CD4-positive, alpha-beta T cell (primary cell): Measurements from ENCODE around the gene ZNF75A. TPM values are rescaled to one million over a fixed set of nuclear protein-coding genes. Genes with fewer than 3 reads are reported as not detected.

Source experiments
- ATAC-seq: fragments of 200-7000 bp; cut with Tn5 transposase; one replicate; pipeline ENCODE4 v1.10.0; 2022; ENCODE audit warnings: mild to moderate bottlenecking; ENCODE audit not compliant: poor library complexity
- CTCF ChIA-PET: fragments of 350-600 bp; sonication (Branson Sonifier 250); formaldehyde crosslinking; loops from one replicate; lab custom pipeline; 2021; ENCODE audit warnings: antibody characterized with exemption, inconsistent platforms; lab: Charles Lee
- POLR2A ChIA-PET: fragments of 350-600 bp; sonication (Branson Sonifier 250); formaldehyde crosslinking; loops from one replicate; lab custom pipeline; 2021; ENCODE audit warnings: antibody characterized with exemption, inconsistent platforms; lab: Charles Lee
- DNase-seq, 14 experiments: peaks; one replicate each; pipeline ENCODE4 v3.0.0-alpha.2; 2013 to 2020; ENCODE audit warnings: mixed read lengths in 2 of 14
- H3K27ac ChIP-seq, 2 donors: one replicate each; pipeline versions ENCODE4 v1.5.1 to v1.7.0; 2013; ENCODE audit warnings: low read length in 2 of 2, low read depth in 1 of 2, mild to moderate bottlenecking in 1 of 2
- H3K27me3 ChIP-seq, 2 experiments: 1 replicate in 1 of 2; 2 replicates in 1 of 2; pipeline versions ENCODE4 v1.6.1 to v1.7.0; 2013; ENCODE audit warnings: low read length in 2 of 2, control low read depth in 1 of 2, mild to moderate bottlenecking in 1 of 2, moderate library complexity in 1 of 2; ENCODE audit not compliant: insufficient read depth in 2 of 2, control insufficient read depth in 1 of 2
- H3K36me3 ChIP-seq: one replicate; pipeline ENCODE4 v1.6.1; 2013; ENCODE audit warnings: low read length, control low read depth; ENCODE audit not compliant: insufficient read depth
- H3K4me1 ChIP-seq: one replicate; pipeline ENCODE4 v1.6.1; 2013; ENCODE audit warnings: low read length, control low read depth; ENCODE audit not compliant: insufficient read depth
- H3K4me3 ChIP-seq: one replicate; pipeline ENCODE4 v1.5.1; 2013; ENCODE audit warnings: mild to moderate bottlenecking, low read length, moderate library complexity
- H3K9me3 ChIP-seq, 2 experiments: 1 replicate in 1 of 2; 2 replicates in 1 of 2; pipeline versions ENCODE4 v1.6.1 to v1.7.0; 2013; ENCODE audit warnings: low read length in 2 of 2, mild to moderate bottlenecking in 2 of 2, control low read depth in 1 of 2, moderate library complexity in 1 of 2; ENCODE audit not compliant: control insufficient read depth in 1 of 2, insufficient read depth in 1 of 2
- H3K27ac Mint-ChIP-seq: one replicate; pipeline ENCODE4 v1.8.0; 2020; ENCODE audit warnings: mixed read lengths
- H3K27me3 Mint-ChIP-seq: one replicate; pipeline ENCODE4 v1.8.0; 2021; ENCODE audit warnings: mixed read lengths
- H3K36me3 Mint-ChIP-seq: one replicate; pipeline ENCODE4 v1.8.0; 2021; ENCODE audit warnings: low read depth, mixed read lengths
- H3K4me1 Mint-ChIP-seq: one replicate; pipeline ENCODE4 v1.8.0; 2021; ENCODE audit warnings: low read depth, mixed read lengths
- H3K4me3 Mint-ChIP-seq: one replicate; pipeline ENCODE4 v1.8.0; 2020; ENCODE audit warnings: mild to moderate bottlenecking, mixed read lengths
- H3K9me3 Mint-ChIP-seq: one replicate; pipeline ENCODE4 v1.8.0; 2020; ENCODE audit warnings: mixed read lengths
- CTCF ChIP-seq: fragments of 200-600 bp; IDR thresholded peaks from one replicate; pipeline ENCODE4 v1.8.0; 2022; ENCODE audit warnings: antibody characterized with exemption, mild to moderate bottlenecking
- intact Hi-C, 2 experiments: fragments of 100-400 bp; cut with DNase I in 1 of 2; cut with micrococcal nuclease in 1 of 2; formaldehyde crosslinking; loops; one replicate each; pipeline versions ENCODE4 v1.15.1 to v1.9.0; 2023 to 2025; cut with DNase I, micrococcal nuclease
- polyA plus RNA-seq, 2 donors: library from polyadenylated mRNA; unstranded; fragments of 120-200 nt; gene quantifications; one replicate each; pipeline ENCODE4 v1.2.1, GENCODE V29; 2013
- total RNA-seq, 174 experiments: library from RNA in 2 of 174; stranded (reverse) in 2 of 174; gene quantifications; one replicate each; pipeline ENCODE4 v1.2.3 and lab custom pipeline; 2021 to 2026

Gene ZNF75A
- 10 to 100 TPM; 41.7 to 42.2 TPM for total RNA-seq
- polyA plus RNA-seq (2013, experiment 1 of 2), result 35.9 TPM
- polyA plus RNA-seq (2013, experiment 2 of 2), result 46.7 TPM
- total RNA-seq (lab: John Stamatoyannopoulos, UW), result 23.2 to 94.8 (median 52.6) reads per million in 172 experiments

- Mint-ChIP-seq H3K4me1 (peaks cover 22% of the 10 kb centered on the region), H3K27me3 (no peaks in the 10 kb centered on the region), H3K9me3 (peaks cover 16% of the 10 kb centered on the region), H3K36me3 (peaks cover 88% of the 10 kb centered on the region), H3K27ac (peak within 1 kb of the TSS; percentile 82), H3K4me3 (peak within 1 kb of the TSS; percentile 86)
- intact Hi-C loops, result loop anchor here (1.0 to 5.0 kb wide), 6 partner anchors 22 to 152 kb away; partner anchors contain the start of genes ZNF263 (in 2 of the 2), NAA60 (in 1 of the 2), ZNF174 (in 1 of the 2) and ZNF597 (in 1 of the 2)
- peak; percentile 92 for ATAC-seq
- H3K27me3 ChIP-seq, result no peaks in the 10 kb centered on the region
- H3K4me1 ChIP-seq, result peaks cover 28% of the 10 kb centered on the region
- peak; percentile 67 to 96 (median 79) for DNase-seq
- TF ChIP-seq CTCF, result no peak
- H3K9me3 ChIP-seq, result peaks cover 43 to 58% of the 10 kb centered on the region in 2 experiments
- H3K36me3 ChIP-seq, result peaks cover 18% of the 10 kb centered on the region
- CTCF ChIA-PET, result interaction anchor here (0.8 to 1.9 kb wide), 5 partner anchors 10 to 152 kb away, joined by 3 to 5 read pairs (median 4); partner anchors contain the start of genes NAA60, ZNF174, ZNF200 and ZNF597
- peak within 1 kb of the TSS; percentile 91 for H3K4me3 ChIP-seq
- POLR2A ChIA-PET, result interaction anchor here (0.7 to 4.0 kb wide), 18 partner anchors 9 to 155 kb away, joined by 3 to 48 read pairs (median 4); partner anchors contain the start of genes NAA60, ZNF174, ZNF263 and ZNF597
- H3K27ac ChIP-seq, result peak within 1 kb of the TSS; percentile 76 to 89
Measured at GRCh38 chr16:3305109-3306068, at the start of gene ZNF75A, which contains the start of gene TIGD7. Gene ZNF75A (plus strand): TSS chr16:3305497. CDS start chr16:3308429, 2,932 bp downstream. Gene TIGD7 (minus strand): TSS chr16:3305430. CDS start chr16:3300614, 4,816 bp downstream.

GRCh38 chr16:3256146-3256865 is 49.0 kb upstream of the ZNF75A start, which contains the start of gene MEFV:
Gene MEFV (minus strand): TSS chr16:3256633. CDS start chr16:3256587, 46 bp downstream.
- no peak for ATAC-seq

More at GRCh38 chr16:3256146-3256865, 49.0 kb upstream of the ZNF75A start, which contains the start of gene MEFV:
- Histone ChIP-seq H3K36me3 (no peaks in the 10 kb centered on the region), H3K9me3 (no peaks in the 10 kb centered on the region), H3K27me3 (peaks cover 0 to 2% of the 10 kb centered on the region in 2 experiments), H3K27ac (no peak within 1 kb of the TSS), H3K4me3 (peak within 1 kb of the TSS; percentile 39), H3K4me1 (peaks cover 5% of the 10 kb centered on the region)
- Mint-ChIP-seq H3K27me3 (no peaks in the 10 kb centered on the region), H3K9me3 (no peaks in the 10 kb centered on the region), H3K4me1 (no peaks in the 10 kb centered on the region), H3K36me3 (no peaks in the 10 kb centered on the region), H3K27ac (no peak within 1 kb of the TSS), H3K4me3 (no peak within 1 kb of the TSS)
- no peak for TF ChIP-seq CTCF
- ChIA-PET CTCF (interaction anchor here (1.1 kb wide), 1 partner anchor 17 kb away, joined by 3 read pairs; no protein-coding TSS in a partner anchor), POLR2A (interaction anchor here (1.0 kb wide), 1 partner anchor 26 kb away, joined by 3 read pairs; no protein-coding TSS in a partner anchor)
- intact Hi-C loops, result loop anchor here in 1 of 2 experiments (2.0 kb wide), 1 partner anchor 14 kb away; no protein-coding TSS in a partner anchor
- peak in 2 of 14 experiments; percentile 53 to 59 for DNase-seq
